ENCODE data around the gene GTF2F2.

- TF ChIP-seq POLR2A (IDR thresholded peaks at IDR 0.05) (no peak), CTCF (IDR thresholded peaks at IDR 0.05) (no peak)
These were observed 186.7 kb downstream of the GTF2F2 start for GRCh38 chr13:45306966-45307365.
